CD14-positive monocyte (primary cell): Measurements from ENCODE around the gene C1QTNF3. TPM values are rescaled to one million over a fixed set of nuclear protein-coding genes. Genes with fewer than 3 reads are reported as not detected.

ENCODE experiments used
- DNase-seq, 3 donors: peaks; one replicate each; pipeline ENCODE4 v3.0.0-alpha.2; 2011 to 2022
- H2AFZ ChIP-seq: 2 replicates; pipeline ENCODE4 v1.6.0; 2012; ENCODE audit warnings: mild to moderate bottlenecking, low read depth, low read length, inconsistent platforms; ENCODE audit not compliant: insufficient read depth, poor library complexity, severe bottlenecking
- H3K27ac ChIP-seq, 2 donors: 1 replicate in 1 of 2; 2 replicates in 1 of 2; pipeline ENCODE4 v1.5.1; 2012 to 2013; ENCODE audit warnings: low read length in 2 of 2, control low read depth in 1 of 2, inconsistent platforms in 1 of 2, low read depth in 1 of 2, mild to moderate bottlenecking in 1 of 2
- H3K27me3 ChIP-seq, 2 donors: one replicate each; pipeline versions ENCODE4 v1.6.0 to v1.6.1; 2011 to 2013; ENCODE audit warnings: low read length in 2 of 2; ENCODE audit not compliant: control insufficient read depth in 2 of 2, insufficient read depth in 2 of 2
- H3K36me3 ChIP-seq, 2 donors: replicated peaks in 1 of 2; 1 replicate in 1 of 2; 2 replicates in 1 of 2; pipeline versions ENCODE4 v1.5.1 to v1.6.1; 2012 to 2013; ENCODE audit warnings: low read length in 2 of 2, control low read depth in 1 of 2, inconsistent platforms in 1 of 2, mild to moderate bottlenecking in 1 of 2; ENCODE audit not compliant: insufficient read depth in 2 of 2, control insufficient read depth in 1 of 2
- H3K4me1 ChIP-seq, 2 donors: 1 replicate in 1 of 2; 2 replicates in 1 of 2; pipeline versions ENCODE4 v1.5.1 to v1.6.1; 2012 to 2013; ENCODE audit warnings: low read length in 2 of 2, control low read depth in 1 of 2, inconsistent platforms in 1 of 2, mild to moderate bottlenecking in 1 of 2, moderate library complexity in 1 of 2; ENCODE audit not compliant: insufficient read depth in 2 of 2, control insufficient read depth in 1 of 2
- H3K4me2 ChIP-seq: replicated peaks from 2 replicates; pipeline ENCODE3; 2012; ENCODE audit warnings: low read length, moderate library complexity, mild to moderate bottlenecking; ENCODE audit not compliant: poor library complexity, severe bottlenecking; ENCODE audit errors: extremely low read depth
- H3K4me3 ChIP-seq, 3 experiments: fragments of 200-600 bp in 1 of 3; sonication (generic) in 1 of 3; replicated peaks in 1 of 3; 1 replicate in 2 of 3; 2 replicates in 1 of 3; pipeline ENCODE4 v1.5.1; 2011 to 2013; ENCODE audit warnings: low read length in 3 of 3, mild to moderate bottlenecking in 3 of 3, control low read depth in 2 of 3, low read depth in 2 of 3, inconsistent platforms in 1 of 3, moderate library complexity in 1 of 3
- H3K79me2 ChIP-seq: 2 replicates; pipeline ENCODE4 v1.6.0; 2012; ENCODE audit warnings: mild to moderate bottlenecking, control low read depth, inconsistent platforms, low read length, moderate library complexity; ENCODE audit not compliant: insufficient read depth
- H3K9ac ChIP-seq: 2 replicates; pipeline ENCODE4 v1.6.0; 2017; ENCODE audit warnings: low read length, mild to moderate bottlenecking; ENCODE audit not compliant: insufficient read depth, poor library complexity, severe bottlenecking
- H3K9me3 ChIP-seq, 2 donors: replicated peaks in 1 of 2; 1 replicate in 1 of 2; 2 replicates in 1 of 2; pipeline versions ENCODE4 v1.5.1 to v1.6.1; 2012 to 2013; ENCODE audit warnings: low read length in 2 of 2, control low read depth in 1 of 2; ENCODE audit not compliant: control insufficient read depth in 1 of 2, insufficient read depth in 1 of 2
- H4K20me1 ChIP-seq: 2 replicates; pipeline ENCODE4 v1.6.0; 2012; ENCODE audit warnings: mild to moderate bottlenecking, low read length, control low read depth, moderate library complexity; ENCODE audit not compliant: insufficient read depth
- H3K27ac Mint-ChIP-seq, 7 donors: one replicate each; pipeline ENCODE4 v1.8.0; 2020; ENCODE audit warnings: mild to moderate bottlenecking in 7 of 7, mixed read lengths in 7 of 7, moderate library complexity in 6 of 7, inconsistent platforms in 2 of 7
- H3K27me3 Mint-ChIP-seq, 3 donors: one replicate each; pipeline ENCODE4 v1.8.0; 2021 to 2022; ENCODE audit warnings: low read depth in 3 of 3, mild to moderate bottlenecking in 3 of 3, mixed read lengths in 3 of 3, moderate library complexity in 3 of 3, inconsistent platforms in 1 of 3
- H3K36me3 Mint-ChIP-seq, 2 donors: one replicate each; pipeline ENCODE4 v1.8.0; 2020; ENCODE audit warnings: mixed read lengths in 2 of 2, inconsistent platforms in 1 of 2, mild to moderate bottlenecking in 1 of 2
- H3K4me1 Mint-ChIP-seq: one replicate; pipeline ENCODE4 v1.8.0; 2020; ENCODE audit warnings: mild to moderate bottlenecking, mixed read lengths
- H3K4me3 Mint-ChIP-seq, 2 donors: one replicate each; pipeline ENCODE4 v1.8.0; 2020; ENCODE audit warnings: mild to moderate bottlenecking in 2 of 2, mixed read lengths in 2 of 2, moderate library complexity in 1 of 2
- H3K9me3 Mint-ChIP-seq, 7 donors: one replicate each; pipeline ENCODE4 v1.8.0; 2020 to 2022; ENCODE audit warnings: mixed read lengths in 7 of 7, mild to moderate bottlenecking in 6 of 7, moderate library complexity in 6 of 7, inconsistent platforms in 2 of 7
- CTCF ChIP-seq: fragments of 200-600 bp; IDR thresholded peaks from one replicate; pipeline ENCODE4 v1.8.0; 2022; ENCODE audit warnings: antibody characterized with exemption, mild to moderate bottlenecking
- WGBS: methylation state at CpG from one replicate; pipeline ENCODE4 v1.1.5; 2013; ENCODE audit warnings: missing lambda C conversion rate; ENCODE audit not compliant: insufficient coverage; 5-methylcytosine and 5-hydroxymethylcytosine counted together
- intact Hi-C, 2 donors: fragments of 100-400 bp; cut with micrococcal nuclease; formaldehyde crosslinking; loops; one replicate each; pipeline versions ENCODE4 v1.15.0 to v1.15.1; 2023
- polyA plus RNA-seq, 3 donors: library from polyadenylated mRNA; depleted of rRNA in 1 of 3; unstranded in 2 of 3; stranded (reverse) in 1 of 3; fragments of 300-500 nt in 2 of 3; fragments of >200 nt in 1 of 3; fragmentation: Illumina TruSeq in 2 of 3; gene quantifications; 1 replicate in 2 of 3; 2 replicates in 1 of 3; pipeline ENCODE4 v1.2.3, GENCODE V29; 2012 to 2021

The C1QTNF3 gene
- polyA plus RNA-seq, 3 donors, result 1.5 TPM; not detected in 2

GRCh38 chr5:34001241-34001841 is 41.7 kb downstream of the C1QTNF3 start:
- 94% methylated on average over 7 of the region's 10 CpGs for WGBS

GRCh38 chr5:33999978-34000377 is 43.0 kb downstream of the C1QTNF3 start:
- intact Hi-C loops, result no loop called here
- H3K27ac ChIP-seq, result no peak overlapping the region
- no peak overlapping the region for H3K4me3 ChIP-seq
- no CpG with 5 or more reads among the region's 4 CpGs for WGBS
- H3K79me2 ChIP-seq, result no peaks in the 10 kb centered on the region
- H4K20me1 ChIP-seq, result no peaks in the 10 kb centered on the region
- H3K9ac ChIP-seq, result no peak overlapping the region
- H3K27me3 ChIP-seq, result no peaks in the 10 kb centered on the region
- H3K36me3 ChIP-seq, result peaks cover 4 to 10% of the 10 kb centered on the region in 2 donors
- Mint-ChIP-seq H3K9me3 (no peaks in the 10 kb centered on the region), H3K4me1 (peaks cover 10% of the 10 kb centered on the region), H3K36me3 (peaks cover 5 to 19% of the 10 kb centered on the region in 2 donors), H3K27me3 (no peaks in the 10 kb centered on the region), H3K27ac (no peak overlapping the region), H3K4me3 (no peak overlapping the region)
- no peak for DNase-seq
- no peak for TF ChIP-seq CTCF
- no peaks in the 10 kb centered on the region for H3K4me1 ChIP-seq
- no peaks in the 10 kb centered on the region for H3K9me3 ChIP-seq
- no peak overlapping the region for H2AFZ ChIP-seq
- H3K4me2 ChIP-seq, result no peak overlapping the region

More at GRCh38 chr5:34001241-34001841, 41.7 kb downstream of the C1QTNF3 start:
- no peak overlapping the region for H3K4me3 Mint-ChIP-seq
- Histone ChIP-seq H2AFZ (no peak overlapping the region), H3K4me1 (no peaks in the 10 kb centered on the region), H3K4me3 (no peak overlapping the region), H3K9ac (no peak overlapping the region), H3K9me3 (no peaks in the 10 kb centered on the region), H3K4me2 (no peak overlapping the region), H3K79me2 (no peaks in the 10 kb centered on the region), H3K36me3 (peaks cover 4 to 10% of the 10 kb centered on the region in 2 donors), H3K27me3 (no peaks in the 10 kb centered on the region), H3K27ac (no peak overlapping the region), H4K20me1 (no peaks in the 10 kb centered on the region)
- intact Hi-C loops, result no loop called here
- no peak for TF ChIP-seq CTCF
- no peaks in the 10 kb centered on the region for H3K27me3 Mint-ChIP-seq
- H3K4me1 Mint-ChIP-seq, result peaks cover 11% of the 10 kb centered on the region
- peaks cover 5 to 20% of the 10 kb centered on the region in 2 donors for H3K36me3 Mint-ChIP-seq
- H3K27ac Mint-ChIP-seq, result peak overlapping the region in 1 of 7 donors; percentile 56
- no peaks in the 10 kb centered on the region for H3K9me3 Mint-ChIP-seq
- no peak for DNase-seq
